ENCODE measurements around the gene FUBP1.

DNA sequence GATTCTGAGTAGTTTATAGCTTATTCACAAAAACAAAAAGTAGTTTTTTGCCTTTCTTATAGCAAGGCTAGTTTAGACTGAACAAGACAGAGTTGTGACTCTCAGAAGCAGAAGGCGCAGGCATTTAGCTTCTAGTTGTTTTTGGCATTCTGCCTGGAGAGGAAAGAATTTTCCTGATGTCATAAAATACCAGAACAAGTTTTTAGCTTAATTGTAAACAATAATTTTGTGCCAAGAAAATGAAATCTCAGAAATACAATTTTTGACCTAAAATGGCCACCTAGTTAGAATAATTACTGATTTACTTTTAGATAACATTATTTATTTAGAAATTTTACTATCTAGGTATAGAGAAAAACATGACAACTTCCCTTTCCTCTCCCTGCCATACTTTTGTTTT, 26.9 kb upstream of the FUBP1 start:
- TF ChIP-seq, protein P1, sequence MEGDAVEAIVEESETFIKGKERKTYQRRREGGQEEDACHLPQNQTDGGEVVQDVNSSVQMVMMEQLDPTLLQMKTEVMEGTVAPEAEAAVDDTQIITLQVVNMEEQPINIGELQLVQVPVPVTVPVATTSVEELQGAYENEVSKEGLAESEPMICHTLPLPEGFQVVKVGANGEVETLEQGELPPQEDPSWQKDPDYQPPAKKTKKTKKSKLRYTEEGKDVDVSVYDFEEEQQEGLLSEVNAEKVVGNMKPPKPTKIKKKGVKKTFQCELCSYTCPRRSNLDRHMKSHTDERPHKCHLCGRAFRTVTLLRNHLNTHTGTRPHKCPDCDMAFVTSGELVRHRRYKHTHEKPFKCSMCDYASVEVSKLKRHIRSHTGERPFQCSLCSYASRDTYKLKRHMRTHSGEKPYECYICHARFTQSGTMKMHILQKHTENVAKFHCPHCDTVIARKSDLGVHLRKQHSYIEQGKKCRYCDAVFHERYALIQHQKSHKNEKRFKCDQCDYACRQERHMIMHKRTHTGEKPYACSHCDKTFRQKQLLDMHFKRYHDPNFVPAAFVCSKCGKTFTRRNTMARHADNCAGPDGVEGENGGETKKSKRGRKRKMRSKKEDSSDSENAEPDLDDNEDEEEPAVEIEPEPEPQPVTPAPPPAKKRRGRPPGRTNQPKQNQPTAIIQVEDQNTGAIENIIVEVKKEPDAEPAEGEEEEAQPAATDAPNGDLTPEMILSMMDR (conservative IDR thresholded peaks at IDR 0.05; ENCODE audit: low read length) = no peak
- TF ChIP-seq EZH2phosphoT487 (IDR thresholded peaks at IDR 0.05; ENCODE audit: borderline replicate concordance, low read depth, low read length) = no peak

Measured in OCI-LY7 (cell line).